HL-60 (cell line): Measurements from ENCODE around the gene DGUOK.

ENCODE experiments used
- GABPA ChIP-seq: IDR thresholded peaks from 2 replicates; pipeline ENCODE4 v1.6.1; 2012; ENCODE audit warnings: low read depth
- POLR2AphosphoS5 ChIP-seq: IDR thresholded peaks from 2 replicates; pipeline ENCODE4 v1.6.1; 2012; ENCODE audit warnings: low read depth
- SPI1 ChIP-seq: IDR thresholded peaks from 2 replicates; pipeline ENCODE4 v1.6.1; 2012; ENCODE audit warnings: low read depth, mild to moderate bottlenecking, borderline replicate concordance
- TF ChIP-seq, protein P1 (sequence below): IDR thresholded peaks from one replicate; pipeline ENCODE4 v1.5.1; 2011; ENCODE audit warnings: low read length, control low read depth, inconsistent platforms; ENCODE audit not compliant: insufficient read depth
- TF ChIP-seq, protein P2 (sequence below): IDR thresholded peaks from 2 replicates; pipeline ENCODE4 v1.6.1; 2012; ENCODE audit warnings: low read depth; ENCODE audit not compliant: insufficient replicate concordance

DNA sequence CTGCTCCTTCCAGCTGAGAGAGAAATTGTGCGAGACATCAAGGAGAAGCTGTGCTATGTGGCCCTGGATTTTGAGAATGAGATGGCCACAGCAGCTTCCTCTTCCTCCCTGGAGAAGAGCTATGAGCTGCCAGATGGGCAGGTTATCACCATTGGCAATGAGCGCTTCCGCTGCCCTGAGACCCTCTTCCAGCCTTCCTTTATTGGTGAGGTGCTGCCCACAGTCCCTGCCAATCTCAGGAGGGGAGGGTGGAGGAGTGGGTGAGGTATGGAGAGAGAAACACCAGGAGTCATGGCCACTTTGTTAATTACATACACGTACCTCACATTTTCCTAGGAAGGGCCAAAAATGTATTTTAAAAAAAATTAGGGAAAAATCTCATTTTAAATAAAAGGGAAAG lies 12.0 kb upstream of the DGUOK start:
- TF ChIP-seq, protein P1, sequence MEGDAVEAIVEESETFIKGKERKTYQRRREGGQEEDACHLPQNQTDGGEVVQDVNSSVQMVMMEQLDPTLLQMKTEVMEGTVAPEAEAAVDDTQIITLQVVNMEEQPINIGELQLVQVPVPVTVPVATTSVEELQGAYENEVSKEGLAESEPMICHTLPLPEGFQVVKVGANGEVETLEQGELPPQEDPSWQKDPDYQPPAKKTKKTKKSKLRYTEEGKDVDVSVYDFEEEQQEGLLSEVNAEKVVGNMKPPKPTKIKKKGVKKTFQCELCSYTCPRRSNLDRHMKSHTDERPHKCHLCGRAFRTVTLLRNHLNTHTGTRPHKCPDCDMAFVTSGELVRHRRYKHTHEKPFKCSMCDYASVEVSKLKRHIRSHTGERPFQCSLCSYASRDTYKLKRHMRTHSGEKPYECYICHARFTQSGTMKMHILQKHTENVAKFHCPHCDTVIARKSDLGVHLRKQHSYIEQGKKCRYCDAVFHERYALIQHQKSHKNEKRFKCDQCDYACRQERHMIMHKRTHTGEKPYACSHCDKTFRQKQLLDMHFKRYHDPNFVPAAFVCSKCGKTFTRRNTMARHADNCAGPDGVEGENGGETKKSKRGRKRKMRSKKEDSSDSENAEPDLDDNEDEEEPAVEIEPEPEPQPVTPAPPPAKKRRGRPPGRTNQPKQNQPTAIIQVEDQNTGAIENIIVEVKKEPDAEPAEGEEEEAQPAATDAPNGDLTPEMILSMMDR = no peak
- TF ChIP-seq POLR2AphosphoS5 (no peak), GABPA (no peak), SPI1 (no peak)
- TF ChIP-seq, protein P2, sequence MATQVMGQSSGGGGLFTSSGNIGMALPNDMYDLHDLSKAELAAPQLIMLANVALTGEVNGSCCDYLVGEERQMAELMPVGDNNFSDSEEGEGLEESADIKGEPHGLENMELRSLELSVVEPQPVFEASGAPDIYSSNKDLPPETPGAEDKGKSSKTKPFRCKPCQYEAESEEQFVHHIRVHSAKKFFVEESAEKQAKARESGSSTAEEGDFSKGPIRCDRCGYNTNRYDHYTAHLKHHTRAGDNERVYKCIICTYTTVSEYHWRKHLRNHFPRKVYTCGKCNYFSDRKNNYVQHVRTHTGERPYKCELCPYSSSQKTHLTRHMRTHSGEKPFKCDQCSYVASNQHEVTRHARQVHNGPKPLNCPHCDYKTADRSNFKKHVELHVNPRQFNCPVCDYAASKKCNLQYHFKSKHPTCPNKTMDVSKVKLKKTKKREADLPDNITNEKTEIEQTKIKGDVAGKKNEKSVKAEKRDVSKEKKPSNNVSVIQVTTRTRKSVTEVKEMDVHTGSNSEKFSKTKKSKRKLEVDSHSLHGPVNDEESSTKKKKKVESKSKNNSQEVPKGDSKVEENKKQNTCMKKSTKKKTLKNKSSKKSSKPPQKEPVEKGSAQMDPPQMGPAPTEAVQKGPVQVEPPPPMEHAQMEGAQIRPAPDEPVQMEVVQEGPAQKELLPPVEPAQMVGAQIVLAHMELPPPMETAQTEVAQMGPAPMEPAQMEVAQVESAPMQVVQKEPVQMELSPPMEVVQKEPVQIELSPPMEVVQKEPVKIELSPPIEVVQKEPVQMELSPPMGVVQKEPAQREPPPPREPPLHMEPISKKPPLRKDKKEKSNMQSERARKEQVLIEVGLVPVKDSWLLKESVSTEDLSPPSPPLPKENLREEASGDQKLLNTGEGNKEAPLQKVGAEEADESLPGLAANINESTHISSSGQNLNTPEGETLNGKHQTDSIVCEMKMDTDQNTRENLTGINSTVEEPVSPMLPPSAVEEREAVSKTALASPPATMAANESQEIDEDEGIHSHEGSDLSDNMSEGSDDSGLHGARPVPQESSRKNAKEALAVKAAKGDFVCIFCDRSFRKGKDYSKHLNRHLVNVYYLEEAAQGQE = no peak
